HG02870 (cell line): ENCODE measurements around the gene SSH2.

Source experiments
- ATAC-seq: cut with Tn5 transposase; IDR thresholded peaks from one replicate; pipeline ENCODE4 v1.9.1; 2021; ENCODE audit warnings: mild to moderate bottlenecking, moderate library complexity; ENCODE audit not compliant: unreplicated experiment

The SSH2 gene

DNA sequence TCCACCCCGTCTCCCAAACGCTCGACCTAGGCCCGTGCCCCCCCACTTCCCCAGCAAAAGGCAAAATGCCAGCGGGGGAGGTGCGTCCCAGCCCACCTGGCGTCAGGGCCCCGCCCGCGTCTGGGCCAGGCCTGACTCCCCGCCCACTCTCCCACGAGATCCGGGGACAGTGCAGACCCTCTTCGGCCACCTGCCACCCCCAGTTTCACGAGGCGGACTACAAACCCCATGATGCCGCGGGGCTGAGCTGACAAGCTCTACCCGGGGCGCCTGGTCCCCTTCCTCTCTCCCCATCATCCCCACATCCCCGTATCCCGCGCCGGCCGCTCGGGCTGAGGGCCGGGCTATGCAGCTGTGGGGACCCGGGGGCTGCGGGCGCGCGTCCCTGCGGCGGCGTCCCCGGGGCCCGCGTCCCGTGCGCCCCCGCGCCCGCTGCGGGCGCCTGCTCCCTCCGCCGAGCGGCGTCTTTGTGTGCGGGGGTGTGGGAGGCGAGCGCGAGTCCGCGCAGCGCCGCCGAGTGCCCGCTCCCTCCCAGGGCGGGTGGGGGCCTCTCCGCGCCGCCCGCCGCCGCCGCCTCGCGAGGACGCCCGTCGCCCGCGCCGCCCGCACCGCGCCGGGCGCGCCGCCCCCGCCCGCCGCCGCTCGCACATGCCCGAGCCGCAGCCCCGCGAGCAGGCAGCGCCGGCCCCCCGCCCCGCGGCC lies 337.0 kb downstream of the SSH2 start, which contains the start of gene ANKRD13B:
Gene ANKRD13B (plus strand): TSS at position 283 of the 702 bp plus-strand sequence. CDS start 490 bp downstream, outside the sequence.
- ATAC-seq = no peak

GRCh38 chr17:29591737-29592608 lies 338.1 kb downstream of the SSH2 start:
- no peak for ATAC-seq

DNA sequence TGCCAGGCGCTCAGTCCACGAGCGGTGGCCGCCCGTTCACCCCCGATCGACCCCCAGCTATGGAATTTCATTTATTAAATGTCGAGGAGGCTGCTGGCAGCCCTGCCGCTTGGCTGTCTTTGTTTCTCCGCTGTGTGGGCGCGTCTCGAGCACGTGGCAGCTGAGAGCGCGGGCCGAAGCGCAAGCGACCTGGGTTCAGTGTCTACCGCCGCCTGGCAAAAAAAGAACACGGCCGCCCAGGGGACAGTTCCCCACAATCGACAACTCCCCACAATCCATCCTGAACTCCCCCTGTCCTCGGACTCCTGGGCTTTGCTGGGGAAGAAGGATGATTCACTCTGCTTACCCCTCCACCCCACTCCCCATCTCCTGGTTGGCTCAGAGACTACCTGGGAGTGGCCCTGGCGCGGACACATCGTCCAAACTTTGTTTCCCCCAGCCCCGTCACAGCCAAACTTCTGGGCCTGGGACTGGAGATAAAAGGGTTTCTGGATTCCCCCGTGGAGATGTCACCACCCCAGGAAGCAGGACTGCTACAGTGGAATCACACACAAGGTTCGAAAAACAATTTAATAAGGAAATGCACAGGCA lies 338.8 kb downstream of the SSH2 start:
- no peak for ATAC-seq

GRCh38 chr17:29590411-29591145 lies 339.4 kb downstream of the SSH2 start:
- ATAC-seq = no peak

GRCh38 chr17:29589524-29590410 lies 340.3 kb downstream of the SSH2 start, which contains the start of gene GIT1:
Gene GIT1, minus strand, starts transcription at chr17:29589648. Its CDS starts 270 bp downstream, at chr17:29589378.
- ATAC-seq = peak; percentile 40

GRCh38 chr17:29588562-29589411 lies 341.2 kb downstream of the SSH2 start:
- peak; percentile 11 for ATAC-seq

- ATAC-seq = no peak
These were observed 341.9 kb downstream of the SSH2 start for GRCh38 chr17:29588017-29588561.

- ATAC-seq = no peak
These were observed 342.4 kb downstream of the SSH2 start for GRCh38 chr17:29587591-29587990.

- no peak for ATAC-seq
These were observed 343.2 kb downstream of the SSH2 start for GRCh38 chr17:29586676-29587469.

DNA sequence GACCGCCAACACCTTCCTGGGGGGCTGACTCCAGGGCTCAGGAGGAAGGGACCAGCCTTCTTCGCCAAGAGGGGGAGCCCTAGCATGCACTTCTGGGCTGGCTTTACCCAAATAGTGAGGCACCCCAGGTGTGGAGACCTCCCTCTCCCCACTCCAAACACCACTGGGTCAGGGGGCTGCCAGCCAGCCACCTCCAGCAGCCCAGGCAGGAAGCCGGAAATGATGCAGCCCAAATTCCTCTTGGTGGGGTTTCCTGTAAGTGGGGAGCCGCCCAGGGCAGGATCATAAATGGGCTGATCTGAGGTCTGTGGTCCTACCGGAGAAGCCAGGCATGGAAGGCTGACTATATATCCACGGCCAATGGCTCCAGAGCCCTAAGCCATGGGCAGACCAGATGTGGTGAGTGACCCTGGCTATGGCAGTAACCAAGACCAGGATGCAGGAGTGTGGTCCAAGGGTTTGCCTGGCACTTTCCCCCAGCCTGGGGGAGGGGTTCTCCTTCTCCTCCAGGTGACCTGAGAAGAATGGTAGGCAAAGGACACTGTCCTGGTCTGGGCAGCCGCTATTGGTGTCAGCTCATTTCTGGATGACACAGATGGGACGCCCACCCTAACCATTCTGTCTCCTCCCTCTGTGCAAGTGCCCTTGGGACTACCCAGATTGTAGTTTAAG lies 344.8 kb downstream of the SSH2 start:
- no peak for ATAC-seq

- ATAC-seq = no peak
These were observed 345.5 kb downstream of the SSH2 start for GRCh38 chr17:29584452-29585079.

- ATAC-seq = no peak
These were observed 346.4 kb downstream of the SSH2 start for GRCh38 chr17:29583324-29584248.

- no peak for ATAC-seq
These were observed 347.3 kb downstream of the SSH2 start for GRCh38 chr17:29582772-29583171.

GRCh38 chr17:29582254-29582765 lies 347.7 kb downstream of the SSH2 start:
- no peak for ATAC-seq

- ATAC-seq = no peak
These were observed 348.3 kb downstream of the SSH2 start for GRCh38 chr17:29581583-29582253.
